ENCODE data around the gene THSD7A. TPM values are rescaled to one million over a fixed set of nuclear protein-coding genes. Genes with fewer than 3 reads are reported as not detected.

The THSD7A gene
- total and polyA plus RNA-seq, 9 of the 15 experiments (the other 6 are each of a cell fraction or from before 2014, with no cell fraction given): 0.01 to 0.02 TPM; not detected in 7

- H3K36me3 ChIP-seq (ENCODE audit: control insufficient read depth, insufficient read depth, low read length): no peaks in the 10 kb centered on the region
- H4K20me1 ChIP-seq (replicated peaks; ENCODE audit: control insufficient read depth, insufficient read depth, low read length): no peaks in the 10 kb centered on the region
- no peak overlapping the region for H2AFZ ChIP-seq (ENCODE audit: low read depth, low read length)
- BruUV-seq (replicated peaks): no TSS peak
- under 1% methylated on average over 10 of the region's 10 CpGs for WGBS (ENCODE audit: insufficient coverage, low coverage, missing lambda C conversion rate)
- ATAC-seq (no peak), FAIRE-seq (no peak), DNase-seq (ENCODE audit: extremely low read depth in 1 of 4, low spot score in 3 of 4) (no peak)
- no peak overlapping the region for H3K4me3 ChIP-seq
- H3K27ac ChIP-seq (ENCODE audit: extremely low read depth, low read depth, low read length): no peak overlapping the region
- no peaks in the 10 kb centered on the region for H3K27me3 ChIP-seq (ENCODE audit: control insufficient read depth in 2 of 2, insufficient read depth in 2 of 2, low read length in 2 of 2)
- intact Hi-C loops (cut with micrococcal nuclease) (no loop called here), in situ Hi-C loops (cut with MboI) (no loop called here)
- H3K9me1 ChIP-seq (ENCODE audit: control insufficient read depth, insufficient read depth, low read length): no peaks in the 10 kb centered on the region
- no peak overlapping the region for H3K9ac ChIP-seq (ENCODE audit: insufficient read depth in 1 of 2, low read depth in 2 of 2, low read length in 2 of 2)
- CTCF ChIA-PET (ENCODE audit: low intra/inter-chr PET ratio): no interaction called here
- no peak for TF ChIP-seq MEF2A (IDR thresholded peaks at IDR 0.05; ENCODE audit: control insufficient read depth, low read depth, low read length)
- TF ChIP-seq DDX20 (tag; IDR thresholded peaks at IDR 0.05; ENCODE audit: low read depth): no peak
- TF ChIP-seq RNF2 (IDR thresholded peaks at IDR 0.05): no peak
- TF ChIP-seq ZNF785 (CRISPR knock-in tag; IDR thresholded peaks at IDR 0.05): no peak
- no peak for TF ChIP-seq HMBOX1 (IDR thresholded peaks at IDR 0.05)
- TF ChIP-seq HDAC1 (IDR thresholded peaks at IDR 0.05): no peak
- TF ChIP-seq NCOA1 (IDR thresholded peaks at IDR 0.05; ENCODE audit: low read depth): no peak
- TF ChIP-seq, protein P1, sequence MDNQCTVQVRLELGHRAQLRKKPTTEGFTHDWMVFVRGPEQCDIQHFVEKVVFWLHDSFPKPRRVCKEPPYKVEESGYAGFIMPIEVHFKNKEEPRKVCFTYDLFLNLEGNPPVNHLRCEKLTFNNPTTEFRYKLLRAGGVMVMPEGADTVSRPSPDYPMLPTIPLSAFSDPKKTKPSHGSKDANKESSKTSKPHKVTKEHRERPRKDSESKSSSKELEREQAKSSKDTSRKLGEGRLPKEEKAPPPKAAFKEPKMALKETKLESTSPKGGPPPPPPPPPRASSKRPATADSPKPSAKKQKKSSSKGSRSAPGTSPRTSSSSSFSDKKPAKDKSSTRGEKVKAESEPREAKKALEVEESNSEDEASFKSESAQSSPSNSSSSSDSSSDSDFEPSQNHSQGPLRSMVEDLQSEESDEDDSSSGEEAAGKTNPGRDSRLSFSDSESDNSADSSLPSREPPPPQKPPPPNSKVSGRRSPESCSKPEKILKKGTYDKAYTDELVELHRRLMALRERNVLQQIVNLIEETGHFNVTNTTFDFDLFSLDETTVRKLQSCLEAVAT (IDR thresholded peaks at IDR 0.05): no peak
- TF ChIP-seq KDM4B (IDR thresholded peaks at IDR 0.05; ENCODE audit: borderline replicate concordance in 2 of 2, low read depth in 1 of 2): no peak
- TF ChIP-seq, protein P2, sequence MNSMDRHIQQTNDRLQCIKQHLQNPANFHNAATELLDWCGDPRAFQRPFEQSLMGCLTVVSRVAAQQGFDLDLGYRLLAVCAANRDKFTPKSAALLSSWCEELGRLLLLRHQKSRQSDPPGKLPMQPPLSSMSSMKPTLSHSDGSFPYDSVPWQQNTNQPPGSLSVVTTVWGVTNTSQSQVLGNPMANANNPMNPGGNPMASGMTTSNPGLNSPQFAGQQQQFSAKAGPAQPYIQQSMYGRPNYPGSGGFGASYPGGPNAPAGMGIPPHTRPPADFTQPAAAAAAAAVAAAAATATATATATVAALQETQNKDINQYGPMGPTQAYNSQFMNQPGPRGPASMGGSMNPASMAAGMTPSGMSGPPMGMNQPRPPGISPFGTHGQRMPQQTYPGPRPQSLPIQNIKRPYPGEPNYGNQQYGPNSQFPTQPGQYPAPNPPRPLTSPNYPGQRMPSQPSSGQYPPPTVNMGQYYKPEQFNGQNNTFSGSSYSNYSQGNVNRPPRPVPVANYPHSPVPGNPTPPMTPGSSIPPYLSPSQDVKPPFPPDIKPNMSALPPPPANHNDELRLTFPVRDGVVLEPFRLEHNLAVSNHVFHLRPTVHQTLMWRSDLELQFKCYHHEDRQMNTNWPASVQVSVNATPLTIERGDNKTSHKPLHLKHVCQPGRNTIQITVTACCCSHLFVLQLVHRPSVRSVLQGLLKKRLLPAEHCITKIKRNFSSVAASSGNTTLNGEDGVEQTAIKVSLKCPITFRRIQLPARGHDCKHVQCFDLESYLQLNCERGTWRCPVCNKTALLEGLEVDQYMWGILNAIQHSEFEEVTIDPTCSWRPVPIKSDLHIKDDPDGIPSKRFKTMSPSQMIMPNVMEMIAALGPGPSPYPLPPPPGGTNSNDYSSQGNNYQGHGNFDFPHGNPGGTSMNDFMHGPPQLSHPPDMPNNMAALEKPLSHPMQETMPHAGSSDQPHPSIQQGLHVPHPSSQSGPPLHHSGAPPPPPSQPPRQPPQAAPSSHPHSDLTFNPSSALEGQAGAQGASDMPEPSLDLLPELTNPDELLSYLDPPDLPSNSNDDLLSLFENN (IDR thresholded peaks at IDR 0.05; ENCODE audit: low read depth in 2 of 2, low read length in 2 of 2): no peak
- peaks cover under 1% of the 10 kb centered on the region; the same call in 1 of the 2 replicates for H3K9me3 ChIP-seq (replicated peaks; ENCODE audit: control insufficient read depth, insufficient read depth, low read depth, low read length)
- no peaks in the 10 kb centered on the region for H3K79me2 ChIP-seq (ENCODE audit: control insufficient read depth, insufficient read depth, low read length)
- no peaks in the 10 kb centered on the region for H3K4me1 ChIP-seq (replicated peaks in 1 of 2; ENCODE audit: control insufficient read depth in 2 of 2, insufficient read depth in 2 of 2, low read length in 2 of 2)
- POLR2A ChIA-PET: interaction anchor here (0.6 kb wide), 1 partner anchor 71 kb away, joined by 3 read pairs; no protein-coding TSS in a partner anchor
- no peak overlapping the region for H3K4me2 ChIP-seq (ENCODE audit: insufficient read depth, low read length)
Observed at GRCh38 chr7:11466517-11467105, 365.4 kb downstream of the THSD7A start.
